H1 (cell line): ENCODE results near the gene RSAD2. TPM values are rescaled to one million over a fixed set of nuclear protein-coding genes. Genes with fewer than 3 reads are reported as not detected.

Experiments
- CTCF ChIA-PET: fragments of 300-600 bp; sonication (Branson Sonifier 250); formaldehyde crosslinking; loops from one replicate; lab custom pipeline; 2021; ENCODE audit not compliant: partially characterized antibody; lab: Charles Lee
- POLR2A ChIA-PET: fragments of 300-600 bp; sonication (Branson Sonifier 250); formaldehyde crosslinking; loops from one replicate; lab custom pipeline; 2021; ENCODE audit warnings: inconsistent platforms; ENCODE audit not compliant: partially characterized antibody; lab: Charles Lee
- DNase-seq, 2 experiments: peaks; one replicate each; pipeline versions ENCODE4 v3.0.0 to v3.0.0-alpha.2; 2010 to 2022; ENCODE audit warnings: low spot score in 2 of 2, low read depth in 1 of 2, mixed read lengths in 1 of 2
- FAIRE-seq: peaks from 2 replicates; lab custom pipeline; 2011; peaks lifted over from hg19 to GRCh38; lab: Jason Lieb, UNC
- H2AFZ ChIP-seq: 2 replicates; pipeline ENCODE4 v1.8.1; 2012; ENCODE audit warnings: low read length, inconsistent platforms
- H2AK5ac ChIP-seq: 2 replicates; pipeline ENCODE4 v1.6.1; 2013; ENCODE audit warnings: low read depth, low read length
- H2BK120ac ChIP-seq: replicated peaks from 2 replicates; pipeline ENCODE3; 2013; ENCODE audit warnings: low read depth, low read length, inconsistent platforms
- H2BK12ac ChIP-seq: 2 replicates; pipeline ENCODE4 v1.6.1; 2013; ENCODE audit warnings: low read depth, low read length
- H2BK15ac ChIP-seq: 2 replicates; pipeline ENCODE4 v1.6.1; 2013; ENCODE audit warnings: low read length
- H2BK20ac ChIP-seq: 2 replicates; pipeline ENCODE4 v1.6.1; 2013; ENCODE audit warnings: low read length
- H2BK5ac ChIP-seq: 2 replicates; pipeline ENCODE4 v1.6.1; 2013; ENCODE audit warnings: low read depth, low read length
- H3K14ac ChIP-seq: 2 replicates; pipeline ENCODE4 v1.6.1; 2013; ENCODE audit warnings: inconsistent platforms; ENCODE audit not compliant: insufficient read length
- H3K18ac ChIP-seq: 2 replicates; pipeline ENCODE4 v1.6.1; 2013; ENCODE audit warnings: low read length; ENCODE audit errors: extremely low read depth
- H3K23ac ChIP-seq: 2 replicates; pipeline ENCODE4 v1.6.1; 2013; ENCODE audit warnings: inconsistent platforms; ENCODE audit not compliant: insufficient read length
- H3K23me2 ChIP-seq: 2 replicates; pipeline ENCODE4 v1.6.1; 2013; ENCODE audit warnings: low read depth, low read length
- H3K27ac ChIP-seq: 2 replicates; pipeline ENCODE4 v1.6.1; 2011; ENCODE audit warnings: low read depth, low read length, inconsistent platforms
- H3K27me3 ChIP-seq, 4 experiments: replicated peaks in 1 of 4; 1 replicate in 1 of 4; 2 replicates in 3 of 4; pipeline versions ENCODE4 v1.6.1 to v1.8.1; 2011 to 2013; ENCODE audit warnings: low read length in 3 of 4, mild to moderate bottlenecking in 3 of 4, inconsistent platforms in 2 of 4, mixed read lengths in 2 of 4, moderate library complexity in 1 of 4; ENCODE audit not compliant: control insufficient read depth in 3 of 4, insufficient read depth in 3 of 4; ENCODE audit errors: extremely low read depth in 1 of 4
- H3K36me3 ChIP-seq, 4 experiments: 2 replicates each; pipeline versions ENCODE4 v1.6.1 to v1.8.1; 2011 to 2013; ENCODE audit warnings: mild to moderate bottlenecking in 4 of 4, low read length in 3 of 4, moderate library complexity in 2 of 4, control low read depth in 1 of 4, inconsistent platforms in 1 of 4; ENCODE audit not compliant: insufficient read depth in 4 of 4, control insufficient read depth in 2 of 4
- H3K4ac ChIP-seq: replicated peaks from 2 replicates; pipeline ENCODE3; 2013; ENCODE audit warnings: low read length, low read depth, mixed read lengths, inconsistent platforms; ENCODE audit not compliant: insufficient read length
- H3K4me1 ChIP-seq, 4 experiments: replicated peaks in 1 of 4; 1 replicate in 1 of 4; 2 replicates in 3 of 4; pipeline versions ENCODE4 v1.6.1 to v1.8.1; 2011 to 2013; ENCODE audit warnings: low read length in 3 of 4, inconsistent platforms in 2 of 4, mixed read lengths in 1 of 4; ENCODE audit not compliant: insufficient read depth in 4 of 4, control insufficient read depth in 3 of 4
- H3K4me2 ChIP-seq, 2 experiments: 2 replicates each; pipeline versions ENCODE4 v1.6.1 to v1.8.1; 2011 to 2013; ENCODE audit warnings: low read depth in 2 of 2, low read length in 2 of 2, control low read depth in 1 of 2, inconsistent platforms in 1 of 2, mild to moderate bottlenecking in 1 of 2; ENCODE audit not compliant: insufficient read depth in 1 of 2
- H3K4me3 ChIP-seq, 4 experiments: fragments of 200-600, 300-600 bp in 1 of 4; sonication (generic), shearing (Covaris generic), sonication (Bioruptor Twin) in 1 of 4; 2 replicates each; pipeline versions ENCODE4 v1.5.1 to v1.8.1; 2011 to 2016; ENCODE audit warnings: low read length in 4 of 4, low read depth in 3 of 4, control low read depth in 2 of 4, inconsistent platforms in 2 of 4, mild to moderate bottlenecking in 2 of 4, mixed read lengths in 1 of 4, moderate library complexity in 1 of 4; ENCODE audit not compliant: insufficient read depth in 2 of 4; ENCODE audit errors: extremely low read depth in 1 of 4
- H3K56ac ChIP-seq: replicated peaks from 2 replicates; pipeline ENCODE3; 2013; ENCODE audit warnings: low read depth, mild to moderate bottlenecking, mixed read lengths, low read length, inconsistent platforms; ENCODE audit not compliant: insufficient read length
- H3K79me1 ChIP-seq: 2 replicates; pipeline ENCODE4 v1.6.1; 2013; ENCODE audit warnings: low read depth, low read length, control low read depth
- H3K79me2 ChIP-seq, 2 experiments: 2 replicates each; pipeline versions ENCODE4 v1.6.1 to v1.8.1; 2012 to 2013; ENCODE audit warnings: low read length in 2 of 2, mild to moderate bottlenecking in 2 of 2, inconsistent platforms in 1 of 2; ENCODE audit not compliant: insufficient read depth in 2 of 2, control insufficient read depth in 1 of 2
- H3K9ac ChIP-seq, 4 experiments: replicated peaks in 1 of 4; 1 replicate in 1 of 4; 2 replicates in 3 of 4; pipeline versions ENCODE4 v1.6.1 to v1.8.1; 2011 to 2013; ENCODE audit warnings: low read depth in 3 of 4, low read length in 3 of 4, control low read depth in 2 of 4, mild to moderate bottlenecking in 2 of 4, moderate library complexity in 2 of 4, inconsistent platforms in 1 of 4; ENCODE audit errors: extremely low read depth in 1 of 4
- H3K9me3 ChIP-seq, 2 experiments: 2 replicates each; pipeline versions ENCODE4 v1.6.1 to v1.8.1; 2012 to 2013; ENCODE audit warnings: mild to moderate bottlenecking in 2 of 2, moderate library complexity in 2 of 2, control low read depth in 1 of 2, inconsistent platforms in 1 of 2, low read depth in 1 of 2, low read length in 1 of 2, mixed read lengths in 1 of 2; ENCODE audit not compliant: insufficient read depth in 2 of 2
- H4K20me1 ChIP-seq, 2 experiments: replicated peaks in 1 of 2; 2 replicates each; pipeline versions ENCODE3 to v1.8.1; 2011 to 2013; ENCODE audit warnings: inconsistent platforms in 2 of 2, low read length in 2 of 2, mild to moderate bottlenecking in 1 of 2; ENCODE audit not compliant: insufficient read depth in 2 of 2, control insufficient read depth in 1 of 2
- H4K5ac ChIP-seq: 2 replicates; pipeline ENCODE4 v1.6.1; 2013; ENCODE audit warnings: low read length, low read depth, mixed read lengths, inconsistent platforms; ENCODE audit not compliant: insufficient read length
- H4K8ac ChIP-seq: 2 replicates; pipeline ENCODE4 v1.8.0; 2013; ENCODE audit warnings: mild to moderate bottlenecking, moderate library complexity, low read length, inconsistent platforms; ENCODE audit not compliant: insufficient read depth; ENCODE audit errors: extremely low read depth
- H4K91ac ChIP-seq: replicated peaks from 2 replicates; pipeline ENCODE3; 2013; ENCODE audit warnings: low read length, mixed read lengths, inconsistent platforms; ENCODE audit not compliant: insufficient read length
- NRF1 ChIP-seq: IDR thresholded peaks from 2 replicates; pipeline ENCODE4 v1.6.1; 2011; ENCODE audit warnings: mild to moderate bottlenecking, low read depth, low read length, improper control_type of control experiment
- RAD21 ChIP-seq, 2 experiments: IDR thresholded peaks in 1 of 2; conservative IDR thresholded peaks in 1 of 2; 2 replicates each; pipeline ENCODE4 v1.6.1; 2011; ENCODE audit warnings: low read depth in 2 of 2, low read length in 2 of 2, improper control_type of control experiment in 1 of 2, inconsistent platforms in 1 of 2, mild to moderate bottlenecking in 1 of 2, moderate library complexity in 1 of 2
- WGBS, 2 experiments: shearing (Covaris generic) in 1 of 2; methylation state at CpG; one replicate each; pipeline versions ENCODE4 v1.1.6 to v1.1.7; 2013 to 2015; ENCODE audit warnings: low lambda C conversion rate in 2 of 2, mixed read lengths in 2 of 2, inconsistent platforms in 1 of 2, low coverage in 1 of 2, missing lambda C conversion rate in 1 of 2; ENCODE audit not compliant: insufficient replicate concordance in 2 of 2, insufficient coverage in 1 of 2, insufficient read length in 1 of 2; ENCODE audit errors: extremely low coverage in 1 of 2, missing lambda C conversion rate in 1 of 2; 5-methylcytosine and 5-hydroxymethylcytosine counted together
- polyA plus RNA-seq, 7 experiments: library from polyadenylated mRNA; depleted of rRNA in 3 of 7; stranded (reverse) in 5 of 7; unstranded in 2 of 7; fragments of >200 nt in 5 of 7; fragments of 200-250 nt in 2 of 7; gene quantifications; 1 replicate in 5 of 7; 2 replicates in 1 of 7; 4 replicates in 1 of 7; pipeline versions ENCODE4 v1.2.1 to v1.2.3, GENCODE V29; 2011 to 2013; ENCODE audit warnings: missing spikeins in 2 of 7, mixed read lengths in 2 of 7
- total RNA-seq: library from RNA; stranded (reverse); fragmentation: NEBNext Ultra II Directional; extraction: Animal tissue kit (Norgen Biotek cat#: 25700); gene quantifications from 2 replicates; pipeline ENCODE4 v1.2.1, GENCODE V29; 2021
- TF ChIP-seq, protein P1 (sequence below), 3 experiments: IDR thresholded peaks; 1 replicate in 2 of 3; 2 replicates in 1 of 3; pipeline versions ENCODE4 v1.5.1 to v1.6.1; 2011; ENCODE audit warnings: low read length in 3 of 3, mild to moderate bottlenecking in 3 of 3, inconsistent platforms in 2 of 3, low read depth in 1 of 3, moderate library complexity in 1 of 3; ENCODE audit not compliant: insufficient read depth in 1 of 3; ENCODE audit errors: control extremely low read depth in 1 of 3

Gene RSAD2
- total and polyA plus RNA-seq, 2 of the 8 experiments (the other 6 are each of a cell fraction or from before 2014, with no cell fraction given): not detected

DNA sequence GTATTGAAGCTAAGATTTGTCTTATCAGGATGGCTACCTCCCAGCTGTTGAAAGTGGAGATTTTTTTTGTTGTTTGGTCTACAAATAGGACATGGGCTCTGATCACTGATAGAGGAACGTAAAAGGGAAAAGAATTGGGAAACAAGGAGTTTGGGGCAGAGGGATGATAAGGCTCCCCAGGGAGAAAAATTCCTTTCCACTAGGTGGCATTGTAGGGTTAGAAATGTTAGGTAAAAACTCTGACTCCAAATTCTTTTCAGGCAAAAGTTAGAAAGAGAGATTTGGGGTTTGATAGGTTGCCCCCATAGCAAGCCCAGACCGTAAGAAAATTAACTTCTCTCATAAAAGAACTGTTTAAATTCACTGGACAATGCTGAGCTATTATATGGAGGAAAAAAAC, 31.7 kb upstream of the RSAD2 start:
- no peak for FAIRE-seq
- H3K56ac ChIP-seq: no peak overlapping the region
- no peak overlapping the region for H4K8ac ChIP-seq
- 88% methylated on average over 2 of the region's 2 CpGs; no CpG with 5 or more reads in 1 of the 2 experiments for WGBS, 2 experiments
- H2BK120ac ChIP-seq: no peak overlapping the region
- H3K4me3 ChIP-seq: no peak overlapping the region
- DNase-seq: no peak
- CTCF ChIA-PET: interaction anchor here (0.9 to 2.5 kb wide), 4 partner anchors 20 to 237 kb away, joined by 3 to 8 read pairs (median 4); no protein-coding TSS in a partner anchor
- no peak overlapping the region for H2BK15ac ChIP-seq
- H3K79me2 ChIP-seq: no peaks in the 10 kb centered on the region
- H3K14ac ChIP-seq: no peak overlapping the region
- H4K5ac ChIP-seq: no peak overlapping the region
- POLR2A ChIA-PET: no interaction called here
- no peak overlapping the region for H3K9ac ChIP-seq
- no peaks in the 10 kb centered on the region for H3K27me3 ChIP-seq
- H2AFZ ChIP-seq: no peak overlapping the region
- no peak overlapping the region for H3K4ac ChIP-seq
- H3K79me1 ChIP-seq: no peaks in the 10 kb centered on the region
- no peak overlapping the region for H3K18ac ChIP-seq
- no peak overlapping the region for H2BK20ac ChIP-seq
- H3K27ac ChIP-seq: no peak overlapping the region
- no peak overlapping the region for H4K91ac ChIP-seq
- TF ChIP-seq RAD21 (IDR thresholded peaks at IDR 0.05 in 1 of 2, conservative IDR thresholded peaks at IDR 0.05 in 1 of 2; ENCODE audit: low read depth in 2 of 2, low read length in 2 of 2) (peak; percentile 46 to 48), NRF1 (no peak)
- TF ChIP-seq, protein P1, sequence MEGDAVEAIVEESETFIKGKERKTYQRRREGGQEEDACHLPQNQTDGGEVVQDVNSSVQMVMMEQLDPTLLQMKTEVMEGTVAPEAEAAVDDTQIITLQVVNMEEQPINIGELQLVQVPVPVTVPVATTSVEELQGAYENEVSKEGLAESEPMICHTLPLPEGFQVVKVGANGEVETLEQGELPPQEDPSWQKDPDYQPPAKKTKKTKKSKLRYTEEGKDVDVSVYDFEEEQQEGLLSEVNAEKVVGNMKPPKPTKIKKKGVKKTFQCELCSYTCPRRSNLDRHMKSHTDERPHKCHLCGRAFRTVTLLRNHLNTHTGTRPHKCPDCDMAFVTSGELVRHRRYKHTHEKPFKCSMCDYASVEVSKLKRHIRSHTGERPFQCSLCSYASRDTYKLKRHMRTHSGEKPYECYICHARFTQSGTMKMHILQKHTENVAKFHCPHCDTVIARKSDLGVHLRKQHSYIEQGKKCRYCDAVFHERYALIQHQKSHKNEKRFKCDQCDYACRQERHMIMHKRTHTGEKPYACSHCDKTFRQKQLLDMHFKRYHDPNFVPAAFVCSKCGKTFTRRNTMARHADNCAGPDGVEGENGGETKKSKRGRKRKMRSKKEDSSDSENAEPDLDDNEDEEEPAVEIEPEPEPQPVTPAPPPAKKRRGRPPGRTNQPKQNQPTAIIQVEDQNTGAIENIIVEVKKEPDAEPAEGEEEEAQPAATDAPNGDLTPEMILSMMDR (IDR thresholded peaks at IDR 0.05; ENCODE audit: control extremely low read depth in 1 of 3, insufficient read depth in 1 of 3, low read depth in 1 of 3, low read length in 3 of 3): peak in 2 of 3 experiments; percentile 10 to 21; a peak in 2 of 4 replicates
- H3K23ac ChIP-seq: no peak overlapping the region
- no peaks in the 10 kb centered on the region for H3K36me3 ChIP-seq
- H2AK5ac ChIP-seq: no peak overlapping the region
- H3K9me3 ChIP-seq: peaks cover 52 to 69% of the 10 kb centered on the region in 2 experiments
- H3K23me2 ChIP-seq: no peaks in the 10 kb centered on the region
- H3K4me2 ChIP-seq: no peak overlapping the region
- H2BK12ac ChIP-seq: no peak overlapping the region
- H4K20me1 ChIP-seq: no peaks in the 10 kb centered on the region
- no peak overlapping the region for H2BK5ac ChIP-seq
- no peaks in the 10 kb centered on the region for H3K4me1 ChIP-seq
